ENCODE measurements around the gene CAPN10.

CAPN10 gene

GRCh38 chr2:240575101-240575965 lies 11.2 kb upstream of the CAPN10 start:
- DNase-seq = no peak

- DNase-seq = no peak
Measured at GRCh38 chr2:240576036-240576435, 10.5 kb upstream of the CAPN10 start.

DNA sequence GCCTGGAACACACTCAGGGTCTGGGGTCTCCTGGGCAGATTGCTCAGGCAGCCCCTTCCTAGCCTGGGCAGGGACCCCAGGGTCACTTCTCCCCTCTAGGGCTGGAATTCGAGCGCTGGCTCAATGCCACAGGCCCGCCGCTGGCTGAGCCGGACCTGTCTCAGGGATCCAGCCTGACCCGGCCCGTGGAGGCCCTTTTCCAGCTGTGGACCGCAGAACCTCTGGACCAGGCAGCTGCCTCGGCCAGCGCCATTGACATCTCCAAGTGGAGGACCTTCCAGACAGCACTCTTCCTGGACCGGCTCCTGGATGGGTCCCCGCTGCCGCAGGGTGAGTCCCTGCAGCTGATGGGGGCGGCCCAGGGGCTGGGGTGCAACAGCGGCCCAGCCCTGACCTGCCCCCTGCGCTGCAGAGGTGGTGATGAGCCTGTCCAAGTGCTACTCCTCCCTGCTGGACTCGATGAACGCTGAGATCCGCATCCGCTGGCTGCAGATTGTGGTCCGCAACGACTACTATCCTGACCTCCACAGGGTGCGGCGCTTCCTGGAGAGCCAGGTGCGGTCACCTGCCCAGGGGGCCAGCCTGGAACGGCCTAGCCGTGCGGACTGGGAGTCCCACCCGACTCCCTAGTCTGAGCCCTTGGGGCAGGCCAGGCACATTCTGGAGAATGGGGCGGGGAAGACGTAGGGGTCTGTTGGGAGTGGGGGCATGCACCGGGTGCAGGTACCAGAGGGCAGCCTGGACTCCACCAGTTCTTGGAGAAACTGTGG lies 9.9 kb upstream of the CAPN10 start:
- no peak for DNase-seq

DNA sequence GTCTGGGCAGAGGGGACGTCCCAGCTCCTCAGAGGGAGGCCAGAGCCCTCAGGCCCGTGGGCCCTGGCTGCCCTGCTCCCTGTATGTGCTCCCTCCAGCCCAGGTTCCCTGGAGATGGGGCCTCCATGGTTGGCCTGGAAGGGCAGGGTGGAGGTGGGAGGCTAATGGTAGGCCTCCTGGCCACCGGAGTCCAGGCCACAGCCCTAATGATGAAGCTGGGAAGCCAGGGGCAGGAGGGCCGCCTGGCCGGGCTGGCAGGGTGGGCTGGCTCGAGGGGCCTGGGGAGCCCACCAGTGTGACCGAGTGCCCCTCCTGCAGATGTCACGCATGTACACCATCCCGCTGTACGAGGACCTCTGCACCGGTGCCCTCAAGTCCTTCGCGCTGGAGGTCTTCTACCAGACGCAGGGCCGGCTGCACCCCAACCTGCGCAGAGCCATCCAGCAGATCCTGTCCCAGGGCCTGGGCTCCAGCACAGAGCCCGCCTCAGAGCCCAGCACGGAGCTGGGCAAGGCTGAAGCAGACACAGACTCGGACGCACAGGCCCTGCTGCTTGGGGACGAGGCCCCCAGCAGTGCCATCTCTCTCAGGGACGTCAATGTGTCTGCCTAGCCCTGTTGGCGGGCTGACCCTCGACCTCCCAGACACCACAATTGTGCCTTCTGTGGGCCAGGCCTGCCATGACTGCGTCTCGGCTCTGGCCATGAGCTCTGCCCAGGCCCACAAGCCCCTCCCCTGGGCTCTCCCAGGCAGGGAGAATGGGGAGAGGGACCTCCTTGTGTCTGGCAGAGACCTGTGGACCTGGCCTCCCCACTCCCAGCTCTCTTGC lies 9.0 kb upstream of the CAPN10 start:
- DNase-seq = no peak

DNA sequence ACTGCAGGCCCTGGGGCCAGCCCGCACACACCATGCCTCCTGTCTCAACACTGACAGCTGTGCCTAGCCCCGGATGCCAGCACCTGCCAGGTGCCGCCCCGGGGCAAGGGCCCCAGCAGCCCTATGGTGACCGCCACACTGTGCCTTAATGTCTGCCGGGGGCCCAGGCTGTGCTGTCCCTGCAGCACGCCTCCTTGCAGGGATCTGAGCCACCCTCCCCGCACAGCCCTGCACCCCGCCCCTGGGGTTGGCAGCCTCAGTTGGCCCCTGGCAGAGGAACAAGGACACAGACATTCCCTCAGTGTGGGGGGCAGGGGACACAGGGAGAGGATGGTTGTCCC lies 8.5 kb upstream of the CAPN10 start:
- no peak for DNase-seq

GRCh38 chr2:240578488-240578887 lies 8.0 kb upstream of the CAPN10 start:
- no peak for DNase-seq

- no peak for DNase-seq
Measured at GRCh38 chr2:240579071-240579762, 7.3 kb upstream of the CAPN10 start.

GRCh38 chr2:240579771-240580614 lies 6.5 kb upstream of the CAPN10 start:
- peak; percentile 23 for DNase-seq

- no peak for DNase-seq
Measured at GRCh38 chr2:240581811-240582210, 4.7 kb upstream of the CAPN10 start.

DNA sequence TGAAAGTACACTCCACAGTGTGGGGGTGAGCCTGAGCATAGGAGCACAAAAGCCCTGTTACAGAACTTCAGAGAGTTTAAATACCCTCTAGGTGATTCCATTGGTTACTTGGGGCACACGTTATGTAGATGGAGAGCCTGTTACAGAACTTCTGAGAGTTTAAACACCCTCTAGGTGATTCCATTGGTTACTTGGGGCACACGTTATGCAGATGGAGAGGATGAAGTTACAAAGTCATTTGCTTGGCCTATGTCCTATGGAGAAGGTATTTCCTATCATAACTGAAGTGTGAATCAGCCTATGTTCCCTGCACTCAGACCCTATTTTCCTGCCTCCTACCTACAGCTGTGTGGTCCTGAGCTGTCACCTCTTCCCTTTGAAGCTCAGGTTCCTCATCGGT lies 3.8 kb upstream of the CAPN10 start:
- no peak for DNase-seq

GRCh38 chr2:240583774-240584173 lies 2.8 kb upstream of the CAPN10 start:
- DNase-seq = no peak

GRCh38 chr2:240584486-240585031 lies 2.0 kb upstream of the CAPN10 start:
- no peak for DNase-seq

- DNase-seq = no peak
Measured at GRCh38 chr2:240585101-240585500, 1.4 kb upstream of the CAPN10 start.

DNA sequence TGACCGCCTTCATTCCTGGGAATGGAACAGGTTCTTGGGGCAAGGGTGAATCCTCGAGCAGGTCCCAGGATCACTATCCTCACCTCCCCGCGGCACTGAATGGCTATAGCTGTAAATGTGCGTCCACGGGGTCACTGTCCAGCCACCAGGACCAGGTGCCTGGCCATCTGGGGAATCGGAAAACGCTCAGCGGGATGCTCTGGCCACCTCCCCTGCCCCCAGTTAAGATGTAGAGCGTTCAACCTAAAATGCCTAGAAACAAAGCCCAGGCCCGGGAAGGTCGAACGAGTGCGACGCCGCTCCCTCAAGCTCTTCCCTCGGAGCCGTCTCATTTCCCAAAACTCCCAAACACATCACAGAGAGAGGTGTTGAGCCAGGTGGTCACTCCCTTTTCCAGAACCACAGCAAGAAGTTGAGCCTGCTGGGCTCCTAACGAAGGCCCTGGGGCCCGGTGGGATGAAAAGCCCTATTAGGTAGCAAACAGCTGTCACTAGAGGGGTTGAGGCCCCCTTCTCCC lies 795 bp upstream of the CAPN10 start:
- DNase-seq = no peak

DNA sequence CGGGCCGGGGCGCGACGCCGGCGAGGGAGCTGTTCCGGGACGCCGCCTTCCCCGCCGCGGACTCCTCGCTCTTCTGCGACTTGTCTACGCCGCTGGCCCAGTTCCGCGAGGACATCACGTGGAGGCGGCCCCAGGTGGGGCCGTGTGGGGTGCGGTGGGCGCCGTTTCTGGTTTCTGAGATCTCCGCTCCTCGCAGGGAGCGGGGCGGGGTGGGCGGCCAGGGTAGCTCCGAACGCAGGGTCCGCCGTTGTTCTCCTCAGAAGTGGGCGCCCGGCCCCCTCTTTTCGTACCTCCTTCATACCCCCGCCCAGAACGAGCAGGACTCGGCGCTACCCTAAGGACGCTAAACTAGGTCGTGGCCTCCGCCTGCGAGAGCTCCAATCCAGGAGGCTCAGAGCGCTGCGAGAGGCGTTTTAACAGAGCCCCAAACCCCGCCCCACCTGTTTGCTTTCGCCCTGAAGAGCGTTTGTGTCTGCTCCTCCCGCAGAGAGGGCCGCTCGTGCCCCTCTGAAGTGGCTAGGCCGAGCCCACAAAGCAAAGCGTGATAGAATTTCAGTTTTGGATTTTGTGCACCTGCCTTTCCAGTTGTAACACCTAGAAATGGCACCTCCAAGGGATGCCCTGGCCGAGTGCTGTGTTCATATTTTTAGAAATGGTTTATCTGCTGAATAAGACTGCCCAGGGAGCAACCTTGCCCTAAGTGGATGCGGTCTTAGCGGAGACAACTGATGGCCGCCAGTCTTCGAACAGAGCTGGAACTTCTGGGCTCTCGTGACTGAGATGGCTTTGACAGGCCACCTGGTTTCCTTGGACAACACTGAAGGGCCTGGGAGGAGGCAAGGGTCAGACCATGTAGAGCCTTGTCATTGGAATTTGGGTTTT lies 626 bp downstream of the CAPN10 start:
- DNase-seq = no peak

DNA sequence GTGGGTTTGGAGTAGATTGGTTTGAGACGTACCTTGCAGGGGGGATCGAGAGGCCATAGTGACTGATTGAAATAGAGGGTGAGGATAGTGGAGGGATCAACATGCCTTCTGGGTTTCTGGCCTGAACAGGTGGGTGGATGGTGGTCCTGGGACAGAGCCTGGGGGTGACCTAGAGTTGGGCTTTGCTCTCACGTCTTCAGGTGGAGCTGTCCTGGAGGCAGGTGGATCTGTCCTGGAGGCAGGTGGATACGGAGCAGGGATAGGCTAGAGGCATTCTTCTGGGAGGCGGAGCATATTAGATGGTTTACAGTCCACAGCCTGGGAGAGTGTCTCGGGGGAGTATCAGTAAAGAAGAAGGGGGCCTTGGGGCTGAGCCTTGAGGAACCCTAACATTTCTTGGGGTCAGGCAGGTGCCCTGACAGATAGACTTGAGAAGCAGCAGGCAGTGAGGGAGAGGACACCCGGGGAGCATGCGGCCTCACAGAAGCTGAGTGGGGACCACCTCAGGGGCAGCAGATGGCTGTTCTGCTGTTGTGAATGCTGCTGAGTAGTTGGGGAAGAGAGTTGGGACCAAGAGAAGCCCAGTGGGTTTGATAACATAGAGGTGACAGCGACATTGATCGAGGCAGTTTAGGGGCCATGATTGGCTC lies 1.6 kb downstream of the CAPN10 start:
- no peak for DNase-seq

- no peak for DNase-seq
Measured at GRCh38 chr2:240588669-240589068, 2.1 kb downstream of the CAPN10 start.

DNA sequence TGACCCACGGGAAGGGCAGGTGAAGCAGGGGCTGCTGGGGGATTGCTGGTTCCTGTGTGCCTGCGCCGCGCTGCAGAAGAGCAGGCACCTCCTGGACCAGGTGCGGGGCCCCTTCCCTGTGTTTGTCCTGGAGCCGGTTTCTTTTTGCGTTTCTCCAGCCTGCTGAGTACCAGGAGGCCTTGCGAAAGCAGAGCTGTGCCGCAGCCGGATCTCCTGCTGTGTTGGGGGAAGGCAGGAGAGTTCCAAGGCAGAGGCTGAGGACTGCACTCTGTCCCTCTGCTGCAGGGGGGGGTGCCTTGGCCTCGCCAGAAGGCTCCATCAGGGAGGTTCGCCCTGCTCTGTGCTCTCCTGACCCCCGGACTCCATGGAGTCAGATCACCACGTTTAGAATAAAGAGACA lies 2.8 kb downstream of the CAPN10 start:
- no peak for DNase-seq

GRCh38 chr2:240589850-240590525 lies 3.5 kb downstream of the CAPN10 start:
- DNase-seq = no peak
